Suppressor macrophage treated with lipopolysaccharide for 4 hours (primary cell): ENCODE data around the gene TSPAN32.

ENCODE experiments used
- DNase-seq: peaks from one replicate; pipeline ENCODE4 v3.0.0-alpha.2; 2020

TSPAN32 gene

GRCh38 chr11:2301631-2302305, at the start of gene TSPAN32, which contains the start of gene C11orf21:
TSPAN32 (plus strand) TSS chr11:2302013; CDS start chr11:2302150, 137 bp downstream.
C11orf21 (minus strand) TSS chr11:2301918; CDS start chr11:2301808, 110 bp downstream.
- DNase-seq: peak; percentile 77

- DNase-seq: no peak
Observed at GRCh38 chr11:2252018-2252417, 49.8 kb upstream of the TSPAN32 start.

- no peak for DNase-seq
Observed at GRCh38 chr11:2256293-2256913, 45.4 kb upstream of the TSPAN32 start.

GRCh38 chr11:2256951-2257700, 44.7 kb upstream of the TSPAN32 start:
- DNase-seq: no peak

GRCh38 chr11:2258501-2259465, 43.0 kb upstream of the TSPAN32 start:
- DNase-seq: no peak

GRCh38 chr11:2259466-2259830, 42.4 kb upstream of the TSPAN32 start:
- no peak for DNase-seq

- DNase-seq: no peak
Observed at GRCh38 chr11:2259897-2260451, 41.8 kb upstream of the TSPAN32 start.

- no peak for DNase-seq
Observed at GRCh38 chr11:2260491-2261364, 41.1 kb upstream of the TSPAN32 start.

GRCh38 chr11:2261436-2262230, 40.2 kb upstream of the TSPAN32 start:
- DNase-seq: no peak

- DNase-seq: no peak
Observed at GRCh38 chr11:2262301-2263070, 39.3 kb upstream of the TSPAN32 start.

- DNase-seq: no peak
Observed at GRCh38 chr11:2263071-2263565, 38.7 kb upstream of the TSPAN32 start.

- DNase-seq: no peak
Observed at GRCh38 chr11:2263724-2264360, 38.0 kb upstream of the TSPAN32 start.

GRCh38 chr11:2264366-2265053, 37.3 kb upstream of the TSPAN32 start:
- DNase-seq: no peak

GRCh38 chr11:2265396-2265795, 36.4 kb upstream of the TSPAN32 start:
- peak; percentile 95 for DNase-seq

GRCh38 chr11:2265854-2266585, 35.8 kb upstream of the TSPAN32 start:
- DNase-seq: no peak

- DNase-seq: no peak
Observed at GRCh38 chr11:2266586-2267305, 35.1 kb upstream of the TSPAN32 start.

GRCh38 chr11:2267306-2267850, 34.4 kb upstream of the TSPAN32 start:
- no peak for DNase-seq
